Endothelial cell of umbilical vein (primary cell): ENCODE measurements around the gene RPL5. TPM values are rescaled to one million over a fixed set of nuclear protein-coding genes. Genes with fewer than 3 reads are reported as not detected.

Source experiments
- BruUV-seq: library from RNA; stranded (reverse); fragments of 400-500 nt; replicated peaks from 2 replicates; lab custom pipeline; 2021; lab: Mats Ljungman, UMichigan
- CTCF ChIA-PET: fragments of 300-600, 350-600 bp; sonication (Branson Sonifier 250); formaldehyde crosslinking; loops from one replicate; lab custom pipeline; 2021; ENCODE audit warnings: antibody characterized with exemption, inconsistent platforms; lab: Charles Lee
- POLR2A ChIA-PET: fragments of 300-600, 350-600 bp; sonication (Branson Sonifier 250); formaldehyde crosslinking; loops from one replicate; lab custom pipeline; 2021; ENCODE audit warnings: antibody characterized with exemption, inconsistent platforms; lab: Charles Lee
- DNase-seq: peaks from one replicate; pipeline ENCODE4 v3.0.0-alpha.2; 2011; ENCODE audit warnings: low read depth, low spot score
- FAIRE-seq: peaks from 2 replicates; lab custom pipeline; 2011; peaks lifted over from hg19 to GRCh38; lab: Jason Lieb, UNC
- H2AFZ ChIP-seq: 2 replicates; pipeline ENCODE4 v1.6.0; 2012; ENCODE audit warnings: low read depth, low read length, control low read depth, inconsistent platforms
- H3K27ac ChIP-seq: 2 replicates; pipeline ENCODE4 v1.5.1; 2011; ENCODE audit warnings: low read depth, mild to moderate bottlenecking, control low read depth, low read length, moderate library complexity; ENCODE audit not compliant: insufficient read depth
- H3K27me3 ChIP-seq, 2 experiments: 2 replicates each; pipeline versions ENCODE4 v1.6.0 to v1.6.1; 2011; ENCODE audit warnings: low read length in 2 of 2, mixed read lengths in 1 of 2; ENCODE audit not compliant: control insufficient read depth in 2 of 2, insufficient read depth in 2 of 2
- H3K36me3 ChIP-seq, 2 experiments: 2 replicates in 1 of 2; 3 replicates in 1 of 2; pipeline ENCODE4 v1.5.1; 2011; ENCODE audit warnings: low read length in 2 of 2, mild to moderate bottlenecking in 1 of 2, moderate library complexity in 1 of 2; ENCODE audit not compliant: control insufficient read depth in 2 of 2, insufficient read depth in 2 of 2; ENCODE audit errors: extremely low read depth in 1 of 2
- H3K4me1 ChIP-seq: 3 replicates; pipeline ENCODE4 v1.5.1; 2011; ENCODE audit warnings: mild to moderate bottlenecking, low read length; ENCODE audit not compliant: control insufficient read depth, insufficient read depth; ENCODE audit errors: extremely low read depth
- H3K4me2 ChIP-seq: 2 replicates; pipeline ENCODE4 v1.6.1; 2011; ENCODE audit warnings: low read length, control low read depth, mixed read lengths; ENCODE audit not compliant: insufficient read depth
- H3K4me3 ChIP-seq, 3 experiments: fragments of 200-600 bp in 1 of 3; sonication (generic), shearing (Covaris generic) in 1 of 3; replicated peaks in 1 of 3; 2 replicates each; pipeline ENCODE4 v1.5.1; 2011 to 2016; ENCODE audit warnings: control low read depth in 3 of 3, low read length in 3 of 3, mild to moderate bottlenecking in 2 of 3, inconsistent platforms in 1 of 3, low read depth in 1 of 3, moderate library complexity in 1 of 3; ENCODE audit not compliant: insufficient read depth in 1 of 3
- H3K79me2 ChIP-seq: 2 replicates; pipeline ENCODE4 v1.6.0; 2012; ENCODE audit warnings: low read length, inconsistent platforms; ENCODE audit not compliant: control insufficient read depth, insufficient read depth
- H3K9ac ChIP-seq: replicated peaks from 2 replicates; pipeline ENCODE3; 2011; ENCODE audit warnings: low read length, control low read depth; ENCODE audit not compliant: insufficient read depth; ENCODE audit errors: extremely low read depth
- H3K9me1 ChIP-seq: replicated peaks from 3 replicates; pipeline ENCODE4 v1.6.0; 2011; ENCODE audit warnings: mild to moderate bottlenecking, low read length; ENCODE audit not compliant: control insufficient read depth, insufficient read depth; ENCODE audit errors: extremely low read depth
- H3K9me3 ChIP-seq: replicated peaks from 2 replicates; pipeline ENCODE4 v1.5.1; 2012; ENCODE audit warnings: low read length, inconsistent platforms; ENCODE audit not compliant: control insufficient read depth, insufficient read depth
- H4K20me1 ChIP-seq: replicated peaks from 2 replicates; pipeline ENCODE3; 2011; ENCODE audit warnings: mild to moderate bottlenecking, low read length; ENCODE audit not compliant: control insufficient read depth, insufficient read depth; ENCODE audit errors: extremely low read depth
- EZH2 ChIP-seq: IDR thresholded peaks from 2 replicates; pipeline ENCODE4 v1.6.1; 2012; ENCODE audit warnings: borderline replicate concordance, low read depth, mild to moderate bottlenecking, moderate library complexity, low read length, inconsistent platforms; ENCODE audit not compliant: severe bottlenecking
- FOS ChIP-seq: IDR thresholded peaks from 2 replicates; pipeline ENCODE4 v1.6.1; 2011; ENCODE audit warnings: mild to moderate bottlenecking, low read length, moderate library complexity, borderline replicate concordance; ENCODE audit not compliant: insufficient read depth
- GATA2 ChIP-seq: IDR thresholded peaks from 2 replicates; pipeline ENCODE4 v1.7.0; 2011; ENCODE audit warnings: low read depth, mild to moderate bottlenecking, moderate library complexity, mixed read lengths, low read length; ENCODE audit not compliant: insufficient read length, insufficient read depth
- JUN ChIP-seq: IDR thresholded peaks from 2 replicates; pipeline ENCODE4 v1.6.1; 2011; ENCODE audit warnings: borderline replicate concordance, low read depth; ENCODE audit not compliant: insufficient read length, insufficient read depth
- MYC ChIP-seq: IDR thresholded peaks from one replicate; pipeline ENCODE4 v1.6.1; 2011; ENCODE audit warnings: mild to moderate bottlenecking, low read depth, low read length
- POLR2A ChIP-seq: IDR thresholded peaks from 2 replicates; pipeline ENCODE4 v1.6.1; 2012; ENCODE audit warnings: low read depth, mild to moderate bottlenecking, control low read depth, low read length
- POLR2AphosphoS5 ChIP-seq: IDR thresholded peaks from 2 replicates; pipeline ENCODE4 v1.6.1; 2012; ENCODE audit warnings: low read depth, mild to moderate bottlenecking, control low read depth, low read length, moderate library complexity; ENCODE audit not compliant: insufficient read depth
- dilution Hi-C: fragments of 300-500 bp; cut with MboI; formaldehyde crosslinking; loops from one replicate; pipeline ENCODE4 v1.15.0; 2019; ENCODE audit warnings: low sequenced_read_pairs; ENCODE audit not compliant: extremely low pct_ligation_motif_present
- intact Hi-C: fragments of 100-400 bp; cut with micrococcal nuclease; formaldehyde crosslinking; loops from one replicate; pipeline ENCODE4 v1.10.0; 2022
- polyA plus RNA-seq, 4 experiments: library from polyadenylated mRNA; depleted of rRNA in 3 of 4; stranded (reverse) in 3 of 4; unstranded in 1 of 4; fragments of >200 nt; gene quantifications; 2 replicates each; pipeline versions ENCODE4 v1.2.1 to v1.2.3, GENCODE V29; 2011 to 2012; ENCODE audit warnings: missing spikeins in 1 of 4
- total RNA-seq: library from RNA; stranded (reverse); gene quantifications from 2 replicates; pipeline ENCODE4 v1.2.3, GENCODE V29; 2021
- TF ChIP-seq, protein P1 (sequence below): IDR thresholded peaks from 2 replicates; pipeline ENCODE4 v1.6.1; 2011; ENCODE audit not compliant: insufficient read depth, insufficient read length
- TF ChIP-seq, protein P2 (sequence below), 2 donors: IDR thresholded peaks; 1 replicate in 1 of 2; 2 replicates in 1 of 2; pipeline ENCODE4 v1.5.1; 2011; ENCODE audit warnings: low read length in 2 of 2, mild to moderate bottlenecking in 2 of 2, moderate library complexity in 2 of 2, control low read depth in 1 of 2, inconsistent platforms in 1 of 2, low read depth in 1 of 2; ENCODE audit not compliant: insufficient read depth in 1 of 2; ENCODE audit errors: extremely low read depth in 1 of 2

RPL5 gene
- total and polyA plus RNA-seq, 2 donors (not counting 3 experiments of a cell fraction or from before 2014, with no cell fraction given): 1,109 to 1,237 TPM

DNA sequence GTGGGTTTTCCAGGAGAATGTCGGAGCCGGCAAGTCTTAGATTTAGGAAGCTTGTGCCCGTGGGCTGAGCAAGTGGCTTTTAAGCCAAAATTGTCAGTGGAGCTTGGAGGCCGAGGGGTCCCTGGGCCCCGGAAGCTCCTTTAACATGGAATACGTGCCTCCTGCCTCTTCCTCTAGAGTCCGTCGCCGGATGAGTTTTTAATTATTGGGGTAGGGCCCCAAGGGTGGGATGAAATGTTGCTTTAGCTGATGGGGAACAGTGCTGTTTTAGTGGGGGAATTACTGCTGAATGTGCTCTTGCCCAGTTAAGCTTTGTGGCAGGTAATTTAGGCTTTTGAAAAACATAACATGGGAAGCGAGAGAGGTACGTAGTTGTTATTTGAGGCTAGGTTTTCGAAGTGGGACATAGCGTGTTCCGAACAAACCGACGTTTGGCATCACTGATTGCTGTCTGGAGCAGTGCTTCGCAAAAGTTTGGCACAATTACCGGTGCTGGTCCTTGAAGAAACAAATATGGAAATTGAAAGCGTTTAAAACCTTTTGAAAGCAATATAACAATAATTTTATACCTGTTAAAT, 786 bp downstream of the RPL5 start:
- Histone ChIP-seq H2AFZ (no peak overlapping the region), H3K4me2 (peak overlapping the region; percentile 97), H3K27me3 (no peaks in the 10 kb centered on the region), H3K27ac (peak overlapping the region; percentile 73), H4K20me1 (peaks cover 9% of the 10 kb centered on the region), H3K4me1 (peaks cover 26% of the 10 kb centered on the region), H3K79me2 (peaks cover 58% of the 10 kb centered on the region), H3K9me3 (no peaks in the 10 kb centered on the region), H3K9me1 (no peaks in the 10 kb centered on the region), H3K36me3 (peaks cover 3 to 31% of the 10 kb centered on the region in 2 experiments), H3K4me3 (peak overlapping the region; percentile 85 to 97 (median 85)), H3K9ac (peak overlapping the region; percentile 90)
- FAIRE-seq: no peak
- dilution Hi-C loops (no loop called here), intact Hi-C loops (loop anchor here (1.0 kb wide), 1 partner anchor 48 kb away; no protein-coding TSS in a partner anchor)
- BruUV-seq: no TSS peak
- TF ChIP-seq POLR2A (no peak), GATA2 (no peak), JUN (no peak), MYC (no peak), EZH2 (no peak), POLR2AphosphoS5 (no peak), FOS (no peak)
- TF ChIP-seq, protein P1, sequence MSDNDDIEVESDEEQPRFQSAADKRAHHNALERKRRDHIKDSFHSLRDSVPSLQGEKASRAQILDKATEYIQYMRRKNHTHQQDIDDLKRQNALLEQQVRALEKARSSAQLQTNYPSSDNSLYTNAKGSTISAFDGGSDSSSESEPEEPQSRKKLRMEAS: no peak
- TF ChIP-seq, protein P2, sequence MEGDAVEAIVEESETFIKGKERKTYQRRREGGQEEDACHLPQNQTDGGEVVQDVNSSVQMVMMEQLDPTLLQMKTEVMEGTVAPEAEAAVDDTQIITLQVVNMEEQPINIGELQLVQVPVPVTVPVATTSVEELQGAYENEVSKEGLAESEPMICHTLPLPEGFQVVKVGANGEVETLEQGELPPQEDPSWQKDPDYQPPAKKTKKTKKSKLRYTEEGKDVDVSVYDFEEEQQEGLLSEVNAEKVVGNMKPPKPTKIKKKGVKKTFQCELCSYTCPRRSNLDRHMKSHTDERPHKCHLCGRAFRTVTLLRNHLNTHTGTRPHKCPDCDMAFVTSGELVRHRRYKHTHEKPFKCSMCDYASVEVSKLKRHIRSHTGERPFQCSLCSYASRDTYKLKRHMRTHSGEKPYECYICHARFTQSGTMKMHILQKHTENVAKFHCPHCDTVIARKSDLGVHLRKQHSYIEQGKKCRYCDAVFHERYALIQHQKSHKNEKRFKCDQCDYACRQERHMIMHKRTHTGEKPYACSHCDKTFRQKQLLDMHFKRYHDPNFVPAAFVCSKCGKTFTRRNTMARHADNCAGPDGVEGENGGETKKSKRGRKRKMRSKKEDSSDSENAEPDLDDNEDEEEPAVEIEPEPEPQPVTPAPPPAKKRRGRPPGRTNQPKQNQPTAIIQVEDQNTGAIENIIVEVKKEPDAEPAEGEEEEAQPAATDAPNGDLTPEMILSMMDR (IDR thresholded peaks at IDR 0.05; ENCODE audit: extremely low read depth in 1 of 2, insufficient read depth in 1 of 2, low read depth in 1 of 2, low read length in 2 of 2): no peak
- CTCF ChIA-PET: interaction anchor here (1.1 to 2.4 kb wide), 11 partner anchors 9 to 522 kb away, joined by 3 to 23 read pairs (median 5); partner anchors contain the start of gene EVI5
- DNase-seq: peak; percentile 22
- POLR2A ChIA-PET: interaction anchor here (0.6 to 1.7 kb wide), 8 partner anchors 10 to 811 kb away, joined by 3 to 11 read pairs (median 4); no protein-coding TSS in a partner anchor
